Mesendoderm (in vitro differentiated cells): ENCODE results near the gene RALGDS.
A peak's percentile ranks its signal among the peaks of the same experiment; 100 is the strongest.
"Not testable (repeated sequence)": the region's sequence is repeated elsewhere in the genome, so short reads cannot be mapped to it uniquely, and the experiment has no call there.

Experiments used
- DNase-seq: peaks from one replicate; pipeline ENCODE4 v3.0.0; 2013
- H2AK5ac ChIP-seq: 2 replicates; pipeline ENCODE4 v1.6.1; 2013; ENCODE audit warnings: low read length, inconsistent platforms
- H2BK120ac ChIP-seq: 2 replicates; pipeline ENCODE4 v1.6.1; 2013; ENCODE audit warnings: low read depth, mild to moderate bottlenecking, low read length, moderate library complexity, mixed read lengths
- H2BK15ac ChIP-seq: replicated peaks from 2 replicates; pipeline ENCODE4 v1.6.1; 2013; ENCODE audit warnings: low read depth, mild to moderate bottlenecking, moderate library complexity
- H2BK5ac ChIP-seq: 2 replicates; pipeline ENCODE4 v1.6.1; 2013; ENCODE audit warnings: low read length, inconsistent platforms
- H3K18ac ChIP-seq: 2 replicates; pipeline ENCODE4 v1.6.1; 2013; ENCODE audit warnings: mild to moderate bottlenecking, low read length, mixed read lengths
- H3K23ac ChIP-seq: one replicate; pipeline ENCODE4 v1.6.1; 2013; ENCODE audit warnings: low read length
- H3K27ac ChIP-seq: 2 replicates; pipeline ENCODE4 v1.5.1; 2013; ENCODE audit warnings: low read depth, mild to moderate bottlenecking, inconsistent platforms, low read length, moderate library complexity
- H3K27me3 ChIP-seq: 2 replicates; pipeline ENCODE4 v1.6.1; 2013; ENCODE audit warnings: low read length, control low read depth, mild to moderate bottlenecking, inconsistent platforms; ENCODE audit not compliant: insufficient read depth, poor library complexity
- H3K36me3 ChIP-seq: 2 replicates; pipeline ENCODE4 v1.6.1; 2013; ENCODE audit warnings: low read length, inconsistent platforms; ENCODE audit not compliant: control insufficient read depth, insufficient read depth
- H3K4ac ChIP-seq: one replicate; pipeline ENCODE4 v1.6.1; 2013; ENCODE audit warnings: low read depth, mild to moderate bottlenecking, low read length, moderate library complexity
- H3K4me1 ChIP-seq: 2 replicates; pipeline ENCODE4 v1.6.1; 2013; ENCODE audit warnings: low read depth, low read length, inconsistent platforms; ENCODE audit not compliant: control insufficient read depth
- H3K4me2 ChIP-seq: 2 replicates; pipeline ENCODE4 v1.6.1; 2013; ENCODE audit warnings: low read length
- H3K4me3 ChIP-seq: 2 replicates; pipeline ENCODE4 v1.5.1; 2013; ENCODE audit warnings: mild to moderate bottlenecking, low read length
- H3K56ac ChIP-seq: one replicate; pipeline ENCODE4 v1.6.1; 2013; ENCODE audit warnings: low read length
- H3K79me1 ChIP-seq: 2 replicates; pipeline ENCODE4 v1.6.1; 2013; ENCODE audit warnings: low read length, inconsistent platforms
- H3K79me2 ChIP-seq: 2 replicates; pipeline ENCODE4 v1.6.1; 2013; ENCODE audit warnings: mild to moderate bottlenecking, low read length; ENCODE audit not compliant: control insufficient read depth, insufficient read depth
- H3K9ac ChIP-seq: 2 replicates; pipeline ENCODE4 v1.6.1; 2013; ENCODE audit warnings: low read length, inconsistent platforms
- H4K5ac ChIP-seq: one replicate; pipeline ENCODE4 v1.6.1; 2013; ENCODE audit warnings: low read length
- H4K8ac ChIP-seq: one replicate; pipeline ENCODE4 v1.6.1; 2013; ENCODE audit warnings: low read depth, mild to moderate bottlenecking, control low read depth, low read length, moderate library complexity
- WGBS: extraction: QIAGEN DNeasy Blood & Tissue Kit; methylation state at CpG from one replicate; pipeline ENCODE4 v1.1.7; 2013; ENCODE audit warnings: low lambda C conversion rate, missing lambda C conversion rate; ENCODE audit not compliant: insufficient coverage; ENCODE audit errors: extremely low coverage; 5-methylcytosine and 5-hydroxymethylcytosine counted together

Gene RALGDS

GRCh38 chr9:133064241-133065069 lies 56.6 kb downstream of the RALGDS start:
- Histone ChIP-seq H4K8ac (no peak overlapping the region), H2BK15ac (no peak overlapping the region), H3K56ac (no peak overlapping the region), H2BK120ac (no peak overlapping the region), H3K18ac (no peak overlapping the region), H2BK5ac (no peak overlapping the region), H3K4me3 (no peak overlapping the region), H3K4ac (no peak overlapping the region), H3K4me2 (no peak overlapping the region), H3K27me3 (no peaks in the 10 kb centered on the region), H4K5ac (no peak overlapping the region), H3K79me2 (no peaks in the 10 kb centered on the region), H3K27ac (no peak overlapping the region), H2AK5ac (no peak overlapping the region), H3K36me3 (no peaks in the 10 kb centered on the region), H3K4me1 (peaks cover 9% of the 10 kb centered on the region), H3K79me1 (no peaks in the 10 kb centered on the region), H3K23ac (no peak overlapping the region), H3K9ac (no peak overlapping the region)
- no peak for DNase-seq
- WGBS = no CpG with 5 or more reads among the region's 30 CpGs

- no peak overlapping the region for H4K5ac ChIP-seq
- no peak overlapping the region for H3K27ac ChIP-seq
- H3K79me1 ChIP-seq = no peaks in the 10 kb centered on the region
- H3K18ac ChIP-seq = no peak overlapping the region
- no CpG with 5 or more reads among the region's 14 CpGs for WGBS
- no peaks in the 10 kb centered on the region for H3K79me2 ChIP-seq
- no peak overlapping the region for H4K8ac ChIP-seq
- no peak overlapping the region for H2BK5ac ChIP-seq
- H3K4me2 ChIP-seq = no peak overlapping the region
- no peaks in the 10 kb centered on the region for H3K36me3 ChIP-seq
- H3K56ac ChIP-seq = no peak overlapping the region
- H2BK15ac ChIP-seq = no peak overlapping the region
- no peak overlapping the region for H2BK120ac ChIP-seq
- no peak overlapping the region for H3K9ac ChIP-seq
- H3K27me3 ChIP-seq = no peaks in the 10 kb centered on the region
- no peak overlapping the region for H3K4me3 ChIP-seq
- DNase-seq = no peak
- peaks cover 12% of the 10 kb centered on the region for H3K4me1 ChIP-seq
- no peak overlapping the region for H2AK5ac ChIP-seq
- no peak overlapping the region for H3K23ac ChIP-seq
- H3K4ac ChIP-seq = no peak overlapping the region
Measured at GRCh38 chr9:133063500-133064231, 57.4 kb downstream of the RALGDS start.

GRCh38 chr9:133063159-133063499 lies 57.9 kb downstream of the RALGDS start:
- Histone ChIP-seq H3K4me1 (peaks cover 12% of the 10 kb centered on the region), H3K27me3 (no peaks in the 10 kb centered on the region), H4K5ac (no peak overlapping the region), H4K8ac (no peak overlapping the region), H3K36me3 (peaks cover 1% of the 10 kb centered on the region), H3K56ac (no peak overlapping the region), H3K79me2 (no peaks in the 10 kb centered on the region), H2BK15ac (no peak overlapping the region), H3K4ac (no peak overlapping the region), H3K23ac (no peak overlapping the region), H2BK5ac (no peak overlapping the region), H3K79me1 (no peaks in the 10 kb centered on the region), H2BK120ac (no peak overlapping the region), H2AK5ac (no peak overlapping the region), H3K27ac (no peak overlapping the region), H3K4me2 (no peak overlapping the region), H3K4me3 (no peak overlapping the region), H3K18ac (no peak overlapping the region), H3K9ac (no peak overlapping the region)
- DNase-seq = no peak
- no CpG with 5 or more reads among the region's 8 CpGs for WGBS

- H2BK15ac ChIP-seq, H2BK5ac ChIP-seq, H3K27me3 ChIP-seq, H2BK120ac ChIP-seq, H3K18ac ChIP-seq, H3K27ac ChIP-seq, H3K23ac ChIP-seq, H2AK5ac ChIP-seq, H3K79me2 ChIP-seq, H3K4me2 ChIP-seq, H4K8ac ChIP-seq, H4K5ac ChIP-seq, DNase-seq, H3K56ac ChIP-seq, H3K4ac ChIP-seq, H3K9ac ChIP-seq, H3K36me3 ChIP-seq, H3K4me3 ChIP-seq, H3K79me1 ChIP-seq: not testable (repeated sequence)
- H3K4me1 ChIP-seq = peaks cover 12% of the 10 kb centered on the region
- no CpG with 5 or more reads among the region's 8 CpGs for WGBS
Measured at GRCh38 chr9:133062569-133062968, 58.5 kb downstream of the RALGDS start.

- H3K27ac ChIP-seq = peak within 1 kb of the TSS; percentile 95
- H2BK120ac ChIP-seq = peak within 1 kb of the TSS; percentile 95
- H3K56ac ChIP-seq = peak within 1 kb of the TSS; percentile 78
- H3K27me3 ChIP-seq, H3K36me3 ChIP-seq, H3K4me2 ChIP-seq, DNase-seq, H4K8ac ChIP-seq, H3K23ac ChIP-seq, H3K4me3 ChIP-seq, H4K5ac ChIP-seq, H3K79me2 ChIP-seq, H2BK15ac ChIP-seq, H3K79me1 ChIP-seq: not testable (repeated sequence)
- H3K9ac ChIP-seq = peak within 1 kb of the TSS; percentile 57
- peak within 1 kb of the TSS; percentile 87 for H3K4ac ChIP-seq
- peak within 1 kb of the TSS; percentile 72 for H3K18ac ChIP-seq
- peaks cover 12% of the 10 kb centered on the region for H3K4me1 ChIP-seq
- peak within 1 kb of the TSS; percentile 88 for H2BK5ac ChIP-seq
- H2AK5ac ChIP-seq = peak within 1 kb of the TSS; percentile 69
- no CpG with 5 or more reads among the region's 9 CpGs for WGBS
Measured at GRCh38 chr9:133061764-133062145, 59.3 kb downstream of the RALGDS start, which contains the start of gene CEL. TSS of gene CEL (plus strand) at chr9:133061981. CDS start at chr9:133062003, 22 bp downstream.
